NB4 (cell line): ENCODE measurements around the gene ADPRS.

Source experiments
- MYC ChIP-seq: IDR thresholded peaks from 2 replicates; pipeline ENCODE4 v1.6.1; 2011; ENCODE audit warnings: low read depth, low read length
- POLR2A ChIP-seq: IDR thresholded peaks from 2 replicates; pipeline ENCODE4 v1.6.1; 2011; ENCODE audit warnings: mild to moderate bottlenecking; ENCODE audit not compliant: insufficient read length; ENCODE audit errors: extremely low read depth
- TF ChIP-seq, protein P1 (sequence below): IDR thresholded peaks from one replicate; pipeline ENCODE4 v1.5.1; 2012; ENCODE audit warnings: low read depth, low read length
- TF ChIP-seq, protein P2 (sequence below): IDR thresholded peaks from 2 replicates; pipeline ENCODE4 v1.6.1; 2011; ENCODE audit warnings: low read depth, low read length

DNA sequence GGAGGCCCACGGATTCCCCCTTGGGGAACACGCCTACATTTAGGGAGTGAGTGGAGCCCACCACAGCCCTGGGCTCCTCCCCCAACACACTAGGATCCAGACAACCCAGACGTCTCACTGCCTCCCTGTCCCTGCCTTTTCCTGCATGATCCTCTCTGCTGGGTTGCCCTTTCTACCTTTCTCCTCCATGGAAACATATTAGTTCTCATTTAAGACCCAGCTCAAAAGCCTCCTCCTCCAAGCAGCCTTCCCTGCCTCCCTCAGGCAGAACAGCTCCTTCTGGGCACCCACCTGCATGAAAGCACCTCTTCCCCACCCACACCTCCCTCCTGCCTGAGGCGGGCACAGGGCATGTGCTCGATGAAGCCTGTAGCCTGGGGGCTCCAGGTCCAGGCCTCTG is 25.7 kb downstream of the ADPRS start:
- TF ChIP-seq MYC (no peak), POLR2A (no peak)
- TF ChIP-seq, protein P1, sequence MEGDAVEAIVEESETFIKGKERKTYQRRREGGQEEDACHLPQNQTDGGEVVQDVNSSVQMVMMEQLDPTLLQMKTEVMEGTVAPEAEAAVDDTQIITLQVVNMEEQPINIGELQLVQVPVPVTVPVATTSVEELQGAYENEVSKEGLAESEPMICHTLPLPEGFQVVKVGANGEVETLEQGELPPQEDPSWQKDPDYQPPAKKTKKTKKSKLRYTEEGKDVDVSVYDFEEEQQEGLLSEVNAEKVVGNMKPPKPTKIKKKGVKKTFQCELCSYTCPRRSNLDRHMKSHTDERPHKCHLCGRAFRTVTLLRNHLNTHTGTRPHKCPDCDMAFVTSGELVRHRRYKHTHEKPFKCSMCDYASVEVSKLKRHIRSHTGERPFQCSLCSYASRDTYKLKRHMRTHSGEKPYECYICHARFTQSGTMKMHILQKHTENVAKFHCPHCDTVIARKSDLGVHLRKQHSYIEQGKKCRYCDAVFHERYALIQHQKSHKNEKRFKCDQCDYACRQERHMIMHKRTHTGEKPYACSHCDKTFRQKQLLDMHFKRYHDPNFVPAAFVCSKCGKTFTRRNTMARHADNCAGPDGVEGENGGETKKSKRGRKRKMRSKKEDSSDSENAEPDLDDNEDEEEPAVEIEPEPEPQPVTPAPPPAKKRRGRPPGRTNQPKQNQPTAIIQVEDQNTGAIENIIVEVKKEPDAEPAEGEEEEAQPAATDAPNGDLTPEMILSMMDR: no peak
- TF ChIP-seq, protein P2, sequence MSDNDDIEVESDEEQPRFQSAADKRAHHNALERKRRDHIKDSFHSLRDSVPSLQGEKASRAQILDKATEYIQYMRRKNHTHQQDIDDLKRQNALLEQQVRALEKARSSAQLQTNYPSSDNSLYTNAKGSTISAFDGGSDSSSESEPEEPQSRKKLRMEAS: no peak
